ENCODE results near the gene OR1E2.
"Not testable (repeated sequence)": the region's sequence is repeated elsewhere in the genome, so short reads cannot be mapped to it uniquely, and the experiment has no call there.

The OR1E2 gene

DNA sequence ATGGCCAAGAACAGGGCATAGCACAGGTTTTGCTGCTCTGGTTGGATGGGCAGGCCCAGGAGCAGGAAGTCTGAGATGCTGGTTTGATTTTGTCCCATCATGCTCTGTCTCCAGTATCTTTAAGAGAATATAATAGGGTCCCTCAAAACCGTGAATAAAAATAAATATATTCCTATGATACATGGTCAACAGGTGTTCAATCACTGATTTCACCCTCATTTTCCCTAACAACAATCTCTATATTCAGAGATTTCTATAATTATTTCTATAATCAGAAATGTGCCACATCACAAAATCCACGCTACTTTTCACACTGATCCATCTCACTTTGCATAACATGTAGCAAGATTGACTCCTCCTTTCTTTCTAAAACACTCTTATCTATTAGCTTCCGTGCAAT, at the start of gene OR1E2:
Gene OR1E2 (minus strand): TSS at position 101 of the 400 bp plus-strand sequence. CDS start 0 bp downstream, at position 101.
- no peak for DNase-seq

- no peak for DNase-seq
Measured at GRCh38 chr17:3482852-3483251, 49.2 kb upstream of the OR1E2 start.

- DNase-seq: no peak
Measured at GRCh38 chr17:3479988-3480387, 46.3 kb upstream of the OR1E2 start.

GRCh38 chr17:3475812-3476610, 42.4 kb upstream of the OR1E2 start, which contains the start of gene ASPA:
Gene ASPA, plus strand, starts transcription at chr17:3475997. Its CDS starts 163 bp downstream, at chr17:3476160.
- no peak for DNase-seq

DNA sequence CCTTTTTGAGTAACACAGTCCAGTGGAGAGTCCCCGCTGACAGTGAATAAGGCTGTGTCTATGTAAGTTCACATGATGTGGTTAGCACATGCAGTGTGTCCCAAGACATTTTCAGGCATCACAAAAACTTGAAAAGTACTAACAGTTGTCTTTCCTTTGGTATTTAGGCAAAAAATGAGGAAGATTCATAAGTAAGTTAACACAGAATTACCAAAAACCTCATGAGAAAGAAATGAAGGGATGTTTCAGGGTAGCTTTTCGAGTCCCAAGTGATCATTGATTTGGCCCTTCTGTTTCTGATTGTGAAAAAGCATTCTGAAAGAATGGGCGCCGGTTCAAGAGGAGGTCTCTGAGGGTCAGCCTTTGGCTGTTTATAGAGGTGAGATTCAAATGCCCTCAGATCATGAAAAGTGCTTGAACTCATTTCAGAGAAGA, 41.6 kb upstream of the OR1E2 start:
- DNase-seq: no peak

- DNase-seq: no peak
Measured at GRCh38 chr17:3474212-3474611, 40.6 kb upstream of the OR1E2 start.

- DNase-seq: no peak
Measured at GRCh38 chr17:3472137-3472536, 38.5 kb upstream of the OR1E2 start.

- DNase-seq: no peak
Measured at GRCh38 chr17:3471599-3471998, 38.0 kb upstream of the OR1E2 start, which contains the start of gene SPATA22. Gene SPATA22, minus strand, starts transcription at chr17:3471819. Its CDS starts 2,494 bp downstream, at chr17:3469325.

DNA sequence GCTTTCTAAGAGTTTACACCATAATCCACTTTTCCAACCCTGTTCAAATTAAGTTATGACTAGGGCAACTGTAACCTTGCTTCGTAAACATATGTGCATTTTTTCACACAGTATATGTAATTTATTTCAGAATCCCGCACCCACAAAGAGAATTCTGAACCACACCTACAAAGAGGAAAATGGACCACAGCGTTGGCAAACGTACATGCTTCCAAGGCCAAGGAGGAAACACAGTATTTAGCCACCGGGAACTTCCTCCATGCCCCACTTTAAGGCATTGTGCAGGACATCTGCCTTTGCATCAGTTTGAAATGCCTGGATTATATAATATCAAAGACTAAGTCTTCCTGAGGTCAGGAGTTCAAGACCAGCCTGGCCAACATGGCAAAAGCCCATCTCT, 35.9 kb upstream of the OR1E2 start:
- DNase-seq: no peak

- DNase-seq: not testable (repeated sequence)
Measured at GRCh38 chr17:3466355-3466754, 32.7 kb upstream of the OR1E2 start.

GRCh38 chr17:3448059-3448665, 14.5 kb upstream of the OR1E2 start:
- no peak for DNase-seq

- no peak for DNase-seq
Measured at GRCh38 chr17:3447625-3448024, 14.0 kb upstream of the OR1E2 start.

- no peak for DNase-seq
Measured at GRCh38 chr17:3440451-3440850, 6.8 kb upstream of the OR1E2 start.

DNA sequence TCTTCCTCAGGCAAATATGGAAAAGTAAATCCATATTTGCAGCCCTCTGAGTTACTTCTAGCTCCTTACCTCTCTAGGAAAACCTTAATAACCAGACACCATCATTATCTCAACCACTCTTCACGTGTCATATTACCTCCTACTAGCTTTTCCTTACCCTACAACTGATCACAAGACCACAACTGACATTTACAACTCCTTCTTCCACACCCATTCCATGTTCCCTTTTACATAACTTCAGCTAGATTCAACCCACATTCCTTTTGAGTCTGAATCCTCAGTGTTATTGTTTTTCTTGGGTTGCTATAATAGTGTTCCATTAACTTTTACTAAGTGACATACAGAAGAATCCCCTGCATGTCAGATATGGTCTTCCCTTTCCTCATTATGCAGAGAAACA, 4.7 kb upstream of the OR1E2 start:
- no peak for DNase-seq

DNA sequence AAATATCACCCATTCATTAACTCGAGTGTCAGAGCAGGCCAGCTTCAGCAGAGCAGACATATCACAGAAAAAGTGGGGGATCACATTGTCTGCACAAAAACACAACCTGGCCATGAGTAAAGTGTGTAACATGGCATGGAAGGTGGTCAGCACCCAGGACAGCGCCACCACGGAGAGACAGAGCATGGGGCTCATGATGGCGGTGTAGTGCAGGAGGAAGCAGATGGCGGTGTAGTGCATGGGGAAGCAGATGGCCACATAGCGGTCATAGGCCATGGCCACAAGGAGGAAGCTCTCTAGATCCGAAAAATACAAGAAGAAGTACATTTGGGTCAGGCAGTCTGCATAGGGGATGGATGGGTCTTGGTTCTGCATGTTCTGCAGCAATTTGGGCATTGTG, 426 bp downstream of the OR1E2 start:
- not testable (repeated sequence) for DNase-seq

- DNase-seq: no peak
Measured at GRCh38 chr17:3418222-3418621, 15.4 kb downstream of the OR1E2 start.

DNA sequence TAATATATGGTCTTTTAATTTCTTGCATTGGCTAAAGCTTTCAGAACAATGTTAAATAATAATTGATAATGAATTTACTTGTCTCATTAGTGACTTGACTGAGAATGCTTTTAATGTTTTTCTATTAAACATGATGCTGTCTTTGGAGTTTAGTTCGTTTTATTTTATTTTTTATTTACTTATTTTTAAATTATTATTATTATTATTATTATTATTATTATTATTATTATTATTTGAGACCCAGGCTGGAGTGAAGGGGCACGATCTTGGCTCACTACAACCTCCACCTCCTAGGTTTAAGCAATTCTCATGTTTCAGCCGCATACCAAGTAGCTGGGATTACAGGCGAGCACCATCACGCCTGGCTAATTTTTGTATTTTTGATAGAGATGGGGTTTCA, 18.0 kb downstream of the OR1E2 start:
- no peak for DNase-seq

- DNase-seq: not testable (repeated sequence)
Measured at GRCh38 chr17:3412216-3412615, 21.4 kb downstream of the OR1E2 start.

DNA sequence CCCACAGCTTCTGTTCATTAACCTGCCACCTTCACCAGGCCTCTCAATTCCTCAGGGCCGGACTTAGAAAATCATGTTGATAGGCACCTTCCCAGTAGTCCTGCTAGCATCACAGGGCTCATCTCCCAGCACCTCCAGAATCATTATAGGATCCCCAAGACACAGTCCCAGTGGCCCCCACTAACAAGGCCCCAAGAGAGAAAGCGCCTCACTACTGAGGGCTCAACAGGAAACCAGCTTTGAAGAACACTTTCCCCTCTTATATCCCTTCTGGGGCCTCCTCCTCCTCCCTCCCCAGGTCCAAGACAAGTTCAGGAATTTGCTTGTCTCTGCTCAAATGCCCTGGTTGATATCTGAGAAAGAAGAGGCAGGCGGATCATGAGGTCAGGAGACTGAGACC, 22.6 kb downstream of the OR1E2 start, which contains the start of gene OR3A3:
Gene OR3A3 (plus strand): TSS at position 301 of the 400 bp plus-strand sequence.
- DNase-seq: no peak

- DNase-seq: not testable (repeated sequence)
Measured at GRCh38 chr17:3403856-3404255, 29.8 kb downstream of the OR1E2 start.

GRCh38 chr17:3401786-3402185, 31.9 kb downstream of the OR1E2 start:
- DNase-seq: no peak

GRCh38 chr17:3400055-3400454, 33.6 kb downstream of the OR1E2 start:
- DNase-seq: no peak

GRCh38 chr17:3398310-3398709, 35.3 kb downstream of the OR1E2 start, which contains the start of gene OR1E1:
Gene OR1E1, minus strand, starts transcription at chr17:3398410. Its CDS starts 0 bp downstream, at chr17:3398410.
- DNase-seq: no peak

DNA sequence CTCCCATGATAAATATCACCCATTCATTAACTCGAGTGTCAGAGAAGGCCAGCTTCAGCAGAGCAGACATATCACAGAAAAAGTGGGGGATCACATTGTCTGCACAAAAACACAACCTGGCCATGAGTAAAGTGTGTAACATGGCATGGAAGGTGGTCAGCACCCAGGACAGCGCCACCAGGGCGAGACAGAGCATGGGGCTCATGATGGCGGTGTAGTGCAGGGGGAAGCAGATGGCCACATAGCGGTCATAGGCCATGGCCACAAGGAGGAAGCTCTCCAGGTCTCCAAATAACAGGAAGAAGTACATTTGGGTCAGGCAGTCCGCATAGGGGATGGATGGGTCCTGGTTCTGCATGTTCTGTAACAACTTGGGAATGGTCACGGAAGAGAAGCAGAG, 35.8 kb downstream of the OR1E2 start:
- DNase-seq: not testable (repeated sequence)
